NCI-H2029 treated with DMSO at 0.1 percent for 48 hours (cell line): ENCODE data around the gene CACNG4.

Source experiments
- DNase-seq: peaks from one replicate; lab custom pipeline; 2025; lab: John Stamatoyannopoulos, UW

Gene CACNG4

GRCh38 chr17:66985338-66986237 is 21.1 kb downstream of the CACNG4 start:
- DNase-seq: no peak

- DNase-seq: no peak
These were observed 22.2 kb downstream of the CACNG4 start for GRCh38 chr17:66986659-66987058.

- no peak for DNase-seq
These were observed 22.6 kb downstream of the CACNG4 start for GRCh38 chr17:66987059-66987616.

DNA sequence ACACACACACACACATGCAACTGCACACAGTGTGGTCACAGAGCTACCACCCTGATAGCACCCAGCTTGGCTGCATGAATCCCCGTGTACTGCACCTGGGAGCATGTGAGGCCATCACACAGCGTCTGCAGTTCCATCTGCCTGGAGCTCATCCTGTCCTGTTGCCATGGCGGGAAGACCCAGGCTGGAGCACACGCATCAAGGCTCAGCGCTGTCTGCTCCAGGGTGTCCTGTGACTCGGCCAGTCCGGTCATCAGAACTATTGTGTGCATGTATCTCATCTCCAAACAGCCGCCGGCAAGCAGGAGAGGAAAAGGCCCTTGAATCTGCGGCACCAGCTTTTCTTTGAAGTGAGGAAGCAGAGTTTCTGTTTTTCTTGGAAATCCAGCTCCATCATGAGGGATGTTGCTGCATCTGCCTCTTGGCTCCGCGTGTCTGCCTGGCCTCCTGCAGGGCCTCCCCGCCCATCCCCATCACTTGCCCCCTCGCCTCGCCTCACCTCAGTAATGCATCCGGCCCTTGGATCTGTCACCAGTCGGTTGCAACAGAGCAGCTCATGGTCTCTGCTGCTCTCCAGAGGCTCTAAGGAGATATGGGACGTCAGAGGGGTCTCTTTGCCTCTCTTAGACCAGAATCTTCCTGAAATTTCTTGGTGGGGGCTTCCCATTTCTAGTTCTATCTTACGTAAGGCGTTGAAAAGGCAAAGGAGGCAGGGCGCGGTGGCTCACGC is 23.7 kb downstream of the CACNG4 start:
- no peak for DNase-seq

DNA sequence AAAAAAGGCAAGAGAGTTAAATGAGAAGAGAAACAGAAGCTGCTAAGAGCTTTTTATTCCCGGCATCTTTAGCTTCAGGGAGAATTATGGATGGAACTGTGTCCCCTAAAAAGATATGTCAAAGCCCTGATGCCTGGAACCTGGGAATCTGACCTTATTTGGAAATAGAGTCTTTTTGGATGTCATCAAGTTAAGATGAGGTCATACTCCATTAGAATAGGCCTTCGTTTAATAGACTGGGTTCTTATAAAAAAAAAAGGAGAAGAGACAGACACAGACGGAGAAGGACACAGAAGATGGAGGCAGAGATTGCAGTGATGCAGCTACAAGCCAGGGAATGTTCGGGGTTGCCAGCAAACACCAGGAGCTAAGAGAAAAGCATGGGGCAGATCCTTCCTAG is 24.6 kb downstream of the CACNG4 start:
- DNase-seq: no peak

GRCh38 chr17:66989579-66989978 is 25.1 kb downstream of the CACNG4 start:
- DNase-seq: no peak

DNA sequence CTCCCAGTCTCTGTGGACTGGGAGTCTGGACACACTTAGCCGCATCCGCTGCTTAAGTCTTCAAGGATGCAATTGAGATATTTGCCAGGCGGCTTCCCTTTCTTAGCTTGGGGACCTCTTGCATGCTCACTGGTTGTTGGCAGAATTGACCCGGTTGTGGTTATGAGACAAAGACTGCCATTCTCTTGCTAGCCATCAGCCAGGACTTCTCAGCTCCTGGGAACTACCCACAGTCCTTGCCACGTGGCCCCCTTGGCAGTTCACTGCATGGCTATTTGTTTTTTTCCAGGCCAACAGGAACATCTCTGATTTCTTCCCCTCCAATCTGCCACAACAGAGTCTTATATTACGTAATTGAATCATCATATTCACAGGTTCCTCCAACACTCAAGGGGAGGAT is 25.5 kb downstream of the CACNG4 start:
- no peak for DNase-seq

- DNase-seq: no peak
These were observed 28.5 kb downstream of the CACNG4 start for GRCh38 chr17:66992911-66993442.

DNA sequence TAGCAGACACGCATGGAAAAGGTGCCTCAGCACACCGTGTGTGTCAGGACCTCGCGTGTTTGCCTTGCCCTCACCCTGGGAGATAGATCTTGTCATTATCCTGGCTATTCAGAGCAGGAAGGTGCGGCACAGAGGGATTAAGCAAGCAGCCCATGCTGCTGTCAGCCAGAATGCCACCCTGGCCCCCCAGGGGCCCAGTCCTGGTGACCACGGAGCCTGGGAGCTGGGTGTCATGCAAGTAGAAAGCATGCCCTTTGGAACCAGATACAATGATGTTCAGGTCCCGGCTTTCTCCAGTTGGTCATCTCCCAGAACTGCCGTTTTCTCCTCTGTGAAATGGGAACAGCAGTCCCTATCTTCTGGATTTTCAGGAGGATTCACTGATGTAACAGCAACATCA is 29.9 kb downstream of the CACNG4 start:
- no peak for DNase-seq

DNA sequence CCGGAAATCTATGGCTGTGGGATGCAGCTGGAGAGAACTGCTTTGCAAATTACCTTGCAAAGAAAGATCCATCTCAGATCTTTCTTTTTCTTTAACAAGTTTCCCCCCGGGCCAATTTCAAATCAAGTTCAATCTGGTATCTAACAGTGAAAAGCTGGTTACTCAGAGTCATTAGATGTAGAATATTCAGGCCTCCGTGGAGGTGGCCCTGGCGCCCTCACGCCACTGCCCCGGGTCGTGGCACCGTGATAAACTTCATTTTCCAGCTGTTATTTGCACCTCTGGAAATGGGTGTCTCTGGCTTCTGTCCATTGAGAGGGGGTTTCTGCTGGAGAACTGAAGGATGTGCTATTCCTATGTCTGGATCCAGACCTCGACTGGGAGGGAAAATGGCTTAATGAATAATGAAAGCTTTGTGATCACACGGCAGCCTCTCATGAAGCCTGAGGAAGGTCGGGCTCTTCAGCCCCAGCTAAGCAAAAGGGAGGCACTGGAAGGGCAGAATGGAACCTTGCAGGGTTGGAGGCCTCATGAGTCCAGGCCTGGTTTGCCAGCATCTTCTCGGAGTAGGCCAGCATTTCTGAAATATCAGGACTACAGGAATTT is 30.5 kb downstream of the CACNG4 start:
- DNase-seq: no peak

DNA sequence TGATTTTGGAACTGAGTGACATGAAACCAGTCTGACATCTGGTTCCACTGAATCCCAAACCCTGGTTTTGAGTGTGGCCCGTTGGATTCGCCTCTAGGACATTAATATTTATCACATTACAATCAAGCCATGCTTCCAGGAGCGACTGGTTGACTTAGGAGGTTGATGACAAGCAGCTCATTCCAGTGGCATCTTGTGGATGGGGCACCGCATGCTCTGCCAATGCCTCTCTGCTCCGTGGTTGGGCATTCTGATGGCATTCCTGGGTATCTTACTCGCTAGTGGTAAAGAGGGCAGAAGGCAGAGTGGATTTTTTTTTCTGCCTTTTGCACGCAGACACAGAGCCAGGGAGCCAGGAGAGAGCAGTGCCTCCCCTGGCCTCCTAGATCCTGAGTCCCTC is 31.4 kb downstream of the CACNG4 start:
- no peak for DNase-seq

- no peak for DNase-seq
These were observed 32.4 kb downstream of the CACNG4 start for GRCh38 chr17:66996926-66997325.

GRCh38 chr17:67003231-67003630 is 38.7 kb downstream of the CACNG4 start:
- DNase-seq: no peak

DNA sequence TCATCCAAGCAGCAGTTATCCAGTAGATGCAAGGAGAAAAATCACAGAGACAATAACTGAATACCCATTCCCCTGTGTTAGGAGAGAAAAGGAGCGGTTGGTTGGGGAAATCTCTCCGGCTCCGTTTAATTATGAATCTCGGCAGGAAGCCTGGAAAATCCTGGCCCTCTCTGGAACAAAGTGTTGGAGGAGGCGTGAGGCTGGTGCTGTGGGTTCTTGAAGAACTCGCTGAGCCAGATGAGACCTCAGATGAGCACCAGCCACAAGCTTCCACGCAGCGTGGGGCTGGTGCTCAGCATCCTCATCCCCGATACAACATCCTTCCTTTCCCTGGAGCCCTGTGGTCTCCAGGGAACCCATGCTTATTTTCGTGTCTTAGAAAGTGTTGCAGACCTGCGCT is 39.7 kb downstream of the CACNG4 start:
- no peak for DNase-seq

DNA sequence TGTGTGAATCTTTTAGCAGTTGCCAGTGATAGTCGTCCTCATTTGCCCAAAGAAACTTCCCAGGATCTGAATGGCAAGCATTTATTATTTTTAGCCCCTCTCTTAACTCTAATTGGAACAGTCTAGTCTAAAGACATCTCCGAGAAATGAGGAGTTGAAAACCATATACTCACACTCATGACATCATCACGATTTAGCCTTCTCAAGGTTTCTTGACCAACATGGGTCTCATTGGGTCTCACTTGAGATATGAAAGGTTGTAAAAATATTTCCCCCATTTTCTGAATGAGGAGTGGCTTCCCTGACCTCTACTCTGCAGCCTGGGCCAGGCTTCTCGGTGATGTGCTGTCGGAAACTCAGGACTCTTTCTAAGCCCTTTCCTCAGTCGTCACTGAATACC is 42.8 kb downstream of the CACNG4 start:
- no peak for DNase-seq

- DNase-seq: no peak
These were observed 43.6 kb downstream of the CACNG4 start for GRCh38 chr17:67008101-67008500.

DNA sequence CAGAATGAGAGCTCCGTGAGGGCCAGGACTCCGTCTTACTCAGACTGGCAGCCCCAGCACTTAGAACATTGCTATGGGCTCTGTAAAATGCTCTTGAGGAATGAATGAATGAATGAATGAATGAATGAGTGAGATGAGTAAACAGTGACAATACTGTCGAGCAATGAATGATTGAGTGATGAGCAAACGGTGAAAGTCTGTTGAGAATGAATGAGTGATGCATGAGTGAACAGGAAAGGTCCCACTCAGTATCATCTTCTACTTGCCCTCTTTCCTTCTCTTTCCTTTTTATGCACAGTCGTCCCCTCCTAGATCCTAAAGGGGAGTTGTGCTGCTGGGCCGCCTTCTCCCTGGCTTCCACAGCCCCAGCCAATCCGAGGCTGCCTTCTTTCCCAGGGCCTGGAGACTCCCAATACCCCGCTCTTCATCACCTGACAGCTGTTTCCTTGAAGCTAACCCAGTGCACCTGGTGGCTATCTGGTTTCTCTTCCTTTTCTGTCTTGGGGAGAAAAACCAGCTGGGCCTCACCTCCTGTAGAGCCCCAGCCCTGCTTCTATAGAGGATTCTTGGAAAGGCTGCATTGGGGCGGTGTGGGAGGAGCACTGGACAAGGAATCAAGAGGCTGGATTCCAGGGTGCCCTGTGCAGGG is 47.1 kb downstream of the CACNG4 start:
- DNase-seq: no peak

DNA sequence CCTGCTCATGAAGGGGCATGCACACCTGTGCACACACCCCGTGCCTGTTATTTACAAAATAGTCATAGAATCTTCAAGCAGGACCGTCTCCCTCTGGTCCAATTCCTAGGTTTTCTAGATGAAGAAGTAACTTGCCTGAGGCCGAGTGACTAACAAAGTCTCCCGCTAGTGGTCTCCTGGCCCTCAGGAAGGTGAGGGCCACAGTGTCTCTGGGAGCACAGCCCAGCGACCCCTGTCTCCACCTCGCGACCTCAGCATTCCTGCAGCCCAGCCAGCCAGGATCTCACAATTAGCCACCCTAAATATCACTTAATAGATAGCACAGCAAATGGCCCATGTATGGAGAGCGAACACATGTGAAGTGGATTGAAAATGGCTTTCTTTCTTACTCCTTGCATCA is 49.4 kb downstream of the CACNG4 start:
- no peak for DNase-seq

DNA sequence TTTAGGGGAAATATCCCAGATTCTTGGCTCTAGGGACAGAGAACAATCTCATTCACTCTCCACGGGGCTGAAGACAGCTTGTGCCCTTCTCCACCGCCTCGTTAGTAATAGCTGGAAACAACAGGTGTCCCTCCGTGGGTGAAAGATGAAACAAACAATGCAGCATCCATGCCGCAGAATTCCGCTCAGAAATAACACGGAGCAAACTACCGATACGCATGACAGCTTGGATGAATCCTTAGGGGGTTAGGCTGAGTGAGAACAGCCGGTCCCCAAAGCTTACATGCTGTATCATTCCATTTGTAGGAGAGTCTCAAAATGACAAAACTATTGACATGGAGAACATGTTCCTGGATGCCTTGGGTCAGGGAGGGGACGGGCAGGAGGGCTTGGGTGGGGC is 50.5 kb downstream of the CACNG4 start:
- DNase-seq: no peak

- DNase-seq: no peak
These were observed 51.7 kb downstream of the CACNG4 start for GRCh38 chr17:67016039-67016762.

GRCh38 chr17:67017910-67018309 is 53.4 kb downstream of the CACNG4 start:
- no peak for DNase-seq
